GM12891 (cell line): Measurements from ENCODE around the gene GLIPR1L2.
"Not testable (repeated sequence)": the region's sequence is repeated elsewhere in the genome, so short reads cannot be mapped to it uniquely, and the experiment has no call there.

Experiments
- DNase-seq: peaks from one replicate; pipeline ENCODE4 v3.0.0; 2011; ENCODE audit warnings: low spot score; ENCODE audit not compliant: insufficient read length
- FAIRE-seq: peaks from 2 replicates; lab custom pipeline; 2011; peaks lifted over from hg19 to GRCh38; lab: Jason Lieb, UNC
- PAX5 ChIP-seq: IDR thresholded peaks from 2 replicates; pipeline ENCODE4 v1.6.1; 2011; ENCODE audit warnings: low read length, moderate library complexity, mild to moderate bottlenecking; ENCODE audit not compliant: insufficient read depth, severe bottlenecking
- POLR2A ChIP-seq: IDR thresholded peaks from 2 replicates; pipeline ENCODE4 v1.6.1; 2011; ENCODE audit warnings: low read depth, low read length, control low read depth
- POLR2AphosphoS5 ChIP-seq: IDR thresholded peaks from 2 replicates; pipeline ENCODE4 v1.6.1; 2011; ENCODE audit warnings: low read depth, low read length, control low read depth
- POU2F2 ChIP-seq: IDR thresholded peaks from 2 replicates; pipeline ENCODE4 v1.6.1; 2011; ENCODE audit warnings: low read depth, mild to moderate bottlenecking, control low read depth, low read length, moderate library complexity
- SPI1 ChIP-seq: IDR thresholded peaks from 2 replicates; pipeline ENCODE4 v1.6.1; 2011; ENCODE audit warnings: low read depth, low read length, control low read depth
- TAF1 ChIP-seq: IDR thresholded peaks from 2 replicates; pipeline ENCODE4 v1.6.1; 2011; ENCODE audit warnings: low read depth, low read length, control low read depth

GLIPR1L2 gene

DNA sequence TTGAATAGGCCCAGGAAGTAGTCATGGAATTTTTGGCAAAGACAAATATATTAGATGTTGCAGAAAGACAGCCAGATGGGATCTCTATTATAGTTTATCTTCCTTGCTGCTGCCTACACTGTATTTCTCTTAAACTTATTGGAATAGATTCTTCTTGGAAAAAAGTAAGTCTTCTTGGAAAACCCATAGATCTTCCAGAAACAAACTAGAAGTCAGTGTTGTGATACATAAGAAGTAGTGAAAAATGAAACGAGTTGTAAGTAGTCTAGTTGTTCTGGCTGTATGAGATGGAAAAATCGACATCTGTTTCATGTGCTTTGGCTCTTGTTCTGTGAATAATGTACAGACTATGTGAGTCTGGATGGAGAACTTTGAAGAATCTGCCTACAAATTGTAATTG, 29.0 kb downstream of the GLIPR1L2 start:
- TF ChIP-seq TAF1 (no peak), POLR2A (no peak)
- FAIRE-seq: no peak
- no peak for DNase-seq

DNA sequence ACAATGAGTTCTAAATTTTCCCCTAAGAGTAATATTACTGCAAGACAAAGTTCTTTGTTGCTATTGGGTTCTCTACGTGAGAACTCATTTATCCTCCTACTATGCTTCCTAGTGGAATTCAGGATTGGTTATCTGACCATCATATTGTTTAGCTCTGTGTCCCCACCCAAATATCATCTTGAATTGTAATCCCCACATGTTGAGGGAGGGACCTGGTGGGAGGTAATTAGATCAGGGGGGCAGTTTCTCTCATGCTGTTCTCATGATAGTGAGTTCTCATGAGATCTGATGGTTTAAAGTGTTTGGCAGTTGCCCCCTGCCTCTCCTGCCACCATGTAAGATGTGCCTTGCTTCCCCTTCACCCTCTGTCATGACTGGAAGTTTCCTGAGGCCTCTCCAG, 36.6 kb downstream of the GLIPR1L2 start:
- DNase-seq (no peak), FAIRE-seq (no peak)
- TF ChIP-seq TAF1 (no peak), PAX5 (no peak), POLR2A (no peak), POU2F2 (no peak), SPI1 (no peak), POLR2AphosphoS5 (no peak)

DNA sequence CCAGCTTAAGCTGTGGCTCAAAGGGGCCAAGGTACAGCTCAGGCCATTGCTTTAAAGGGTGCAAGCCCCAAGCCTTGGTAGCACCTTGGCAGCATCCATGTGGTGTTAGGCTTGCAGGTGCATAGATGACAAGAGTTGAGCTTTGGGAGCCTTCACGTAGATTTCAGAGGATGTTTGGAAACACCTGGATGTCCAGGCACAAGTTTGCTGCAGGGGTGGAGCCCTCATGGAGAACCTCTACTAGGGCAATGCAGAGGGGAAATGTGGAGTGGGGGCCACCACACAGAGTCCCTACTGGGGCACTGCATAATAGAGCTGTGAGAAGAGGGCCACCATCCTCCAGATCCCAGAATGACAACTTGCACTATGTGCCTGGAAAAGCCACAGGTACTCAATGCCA, 37.9 kb downstream of the GLIPR1L2 start:
- TF ChIP-seq POLR2A (no peak), SPI1 (no peak), TAF1 (no peak), POLR2AphosphoS5 (no peak), POU2F2 (no peak), PAX5 (no peak)
- no peak for DNase-seq
- no peak for FAIRE-seq

DNA sequence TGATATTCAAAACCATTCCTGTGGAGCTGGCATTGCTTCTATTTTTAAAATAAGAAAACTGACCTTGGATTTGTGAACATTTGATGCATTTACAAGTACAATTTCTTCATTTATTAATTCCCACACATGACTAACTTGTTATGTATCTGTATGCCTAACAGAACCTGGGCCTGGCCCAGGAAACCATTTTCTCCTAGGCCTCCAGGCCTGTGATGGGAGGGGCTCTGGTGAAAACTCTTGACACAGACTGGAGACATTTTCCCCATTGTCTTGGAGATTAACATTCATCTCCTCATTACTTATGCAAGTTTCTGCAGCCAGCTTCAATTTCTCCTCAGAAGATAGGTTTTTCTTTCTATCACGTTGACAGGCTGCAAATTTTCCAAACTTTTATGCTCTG, 42.0 kb downstream of the GLIPR1L2 start:
- TF ChIP-seq SPI1 (no peak), TAF1 (no peak), POLR2AphosphoS5 (no peak), POLR2A (no peak), PAX5 (no peak)
- FAIRE-seq: no peak
- no peak for DNase-seq

DNA sequence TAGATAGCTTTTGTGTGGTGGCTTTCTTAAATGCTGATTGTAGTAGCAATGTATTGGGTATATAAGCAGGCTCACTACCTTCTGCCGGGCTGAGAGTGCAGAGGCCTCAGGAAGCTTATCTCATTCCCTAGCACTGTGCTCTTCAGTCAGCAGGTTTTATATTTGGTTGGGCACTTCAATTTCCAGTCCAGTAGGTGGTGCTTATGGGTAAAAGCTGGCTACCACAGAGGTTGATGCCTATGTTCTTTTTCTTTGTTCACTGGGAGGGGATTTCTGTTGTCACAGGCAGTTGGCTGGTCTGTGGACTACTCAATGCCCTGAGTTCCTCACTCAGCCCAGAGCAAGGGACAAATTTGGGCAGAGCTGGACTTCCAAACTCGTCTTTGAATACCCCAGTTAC, 46.7 kb downstream of the GLIPR1L2 start:
- no peak for FAIRE-seq
- no peak for TF ChIP-seq SPI1
- no peak for TF ChIP-seq PAX5
- TF ChIP-seq POLR2AphosphoS5: no peak
- TF ChIP-seq POLR2A: no peak
- no peak for TF ChIP-seq POU2F2
- no peak for TF ChIP-seq TAF1
- DNase-seq: no peak

DNA sequence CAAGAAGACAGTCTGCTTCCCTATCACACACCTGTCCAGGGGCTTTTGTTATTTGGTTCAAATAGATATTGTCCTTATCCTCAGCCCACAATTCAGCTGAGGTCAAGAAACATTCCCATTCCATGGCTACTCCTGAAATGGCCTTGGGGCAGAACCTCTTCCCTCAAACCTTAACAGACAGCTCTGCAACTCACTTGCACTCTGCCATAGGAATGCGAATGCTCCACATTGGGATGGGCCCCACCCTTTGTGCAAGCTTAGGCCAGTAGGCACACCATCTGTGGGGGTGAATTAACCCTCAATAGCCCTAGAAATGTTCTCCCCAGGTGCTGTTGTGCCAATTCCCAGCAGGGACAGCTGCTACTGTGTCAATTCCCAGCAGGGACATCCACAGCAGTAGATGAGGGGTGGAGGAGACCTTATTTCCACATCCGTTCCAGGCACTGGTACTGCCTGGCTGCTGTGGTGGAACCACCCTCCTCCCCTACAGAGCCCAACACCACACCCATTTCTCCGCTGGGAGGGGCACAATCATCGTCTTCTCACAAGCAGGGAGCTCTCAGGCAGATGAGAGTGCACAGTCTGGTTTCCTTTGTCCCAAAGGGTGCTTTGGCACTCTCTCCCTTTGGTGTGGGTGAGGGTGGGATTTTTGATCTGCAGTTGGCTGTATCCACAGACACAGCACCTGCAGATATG, 47.3 kb downstream of the GLIPR1L2 start:
- no peak for FAIRE-seq
- DNase-seq: no peak
- TF ChIP-seq SPI1: no peak
- no peak for TF ChIP-seq PAX5
- TF ChIP-seq POLR2AphosphoS5: no peak
- no peak for TF ChIP-seq POU2F2
- no peak for TF ChIP-seq POLR2A
- no peak for TF ChIP-seq TAF1

DNA sequence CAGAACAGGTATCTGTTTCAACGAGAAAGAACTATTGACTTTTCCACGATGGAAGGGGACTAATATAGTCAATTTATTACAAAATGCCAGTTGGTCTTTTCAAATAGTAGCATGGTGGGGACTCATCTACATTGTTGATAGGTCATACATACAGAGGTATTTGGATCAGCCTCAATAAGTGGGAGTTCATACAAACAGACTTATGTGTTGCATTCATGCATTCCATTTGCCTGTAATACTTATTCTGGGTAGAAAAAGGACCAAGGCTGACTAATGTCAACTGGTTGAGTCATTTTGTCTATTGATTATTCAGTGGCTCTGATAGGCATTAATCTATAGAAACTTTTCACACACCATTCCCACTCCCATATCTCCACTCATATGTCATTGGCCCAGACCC, 48.2 kb downstream of the GLIPR1L2 start:
- TF ChIP-seq TAF1: no peak
- TF ChIP-seq POLR2AphosphoS5: no peak
- TF ChIP-seq POLR2A: no peak
- FAIRE-seq: no peak
- no peak for DNase-seq

DNA sequence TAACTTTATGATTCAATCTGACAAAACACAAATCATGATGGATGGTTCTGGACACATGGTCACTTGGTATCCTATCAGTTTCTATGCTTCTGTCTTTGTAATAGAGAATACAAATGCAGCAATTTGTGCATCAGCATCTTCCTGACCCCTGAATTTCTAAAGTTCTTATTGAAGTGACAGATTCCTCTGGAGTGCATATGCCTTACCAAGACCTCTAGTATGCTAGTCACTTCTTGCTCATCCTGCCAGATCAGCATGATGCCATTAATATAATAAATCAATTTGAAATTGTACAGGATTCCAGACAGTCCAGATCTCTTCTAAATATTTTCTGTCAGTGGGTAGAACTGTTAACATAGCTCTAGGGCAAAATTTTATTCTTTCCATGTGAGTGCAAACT, 49.0 kb downstream of the GLIPR1L2 start:
- TF ChIP-seq SPI1: no peak
- no peak for DNase-seq
- FAIRE-seq: no peak

DNA sequence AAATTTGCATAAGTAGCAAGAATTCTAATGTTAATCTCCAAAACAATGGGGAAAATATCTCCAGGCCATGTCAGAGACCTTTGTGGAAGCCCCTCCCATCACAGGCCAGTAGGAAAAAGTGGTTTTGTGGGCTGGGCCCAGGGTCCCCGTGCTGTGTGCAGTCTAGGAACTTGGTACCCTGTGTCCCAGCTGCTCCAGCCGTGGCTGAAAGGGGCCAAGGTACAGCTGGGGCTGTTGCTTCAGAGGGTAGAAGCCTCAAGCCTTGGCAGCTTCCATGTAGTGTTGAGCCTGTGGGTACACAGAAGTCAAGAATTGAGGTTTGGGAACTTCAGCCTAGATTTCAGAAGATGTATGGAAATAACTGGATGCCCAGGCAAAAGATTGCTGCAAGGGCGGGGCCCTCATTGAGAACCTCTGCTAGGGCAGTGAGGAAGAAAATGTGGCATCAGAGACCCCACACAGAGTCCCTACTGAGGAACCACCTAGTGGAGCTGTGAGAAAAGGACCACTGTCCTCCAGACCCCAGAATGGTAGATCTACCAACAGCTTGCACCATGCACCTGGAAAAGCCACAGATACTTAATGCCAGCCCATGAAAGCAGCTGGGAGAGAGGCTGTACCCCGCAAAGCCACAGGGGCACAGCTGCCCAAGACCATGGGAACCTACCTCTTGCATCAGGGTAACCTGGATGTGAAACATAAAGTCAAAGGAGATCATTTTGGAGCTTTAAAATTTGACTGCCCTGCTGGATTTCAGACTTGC, 51.0 kb downstream of the GLIPR1L2 start:
- not testable (repeated sequence) for FAIRE-seq, DNase-seq

DNA sequence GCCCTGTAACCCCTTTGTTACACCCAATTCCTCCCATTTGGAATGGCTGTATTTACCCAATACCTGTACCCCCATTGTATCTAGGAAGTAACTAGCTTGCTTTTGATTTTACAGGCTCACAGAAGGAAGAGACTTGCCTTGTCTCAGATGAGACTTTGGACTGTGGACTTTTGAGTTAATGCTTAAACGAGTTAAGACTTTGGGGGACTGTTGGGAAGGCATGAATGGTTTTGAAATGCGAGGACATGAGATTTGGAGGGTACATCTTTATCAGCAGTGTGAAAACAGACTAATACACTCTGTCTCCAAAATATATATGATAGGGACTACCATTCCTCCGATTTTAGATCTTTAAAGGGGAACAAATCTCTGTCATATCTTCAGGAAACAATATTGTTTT, 51.6 kb downstream of the GLIPR1L2 start:
- FAIRE-seq, DNase-seq: not testable (repeated sequence)

DNA sequence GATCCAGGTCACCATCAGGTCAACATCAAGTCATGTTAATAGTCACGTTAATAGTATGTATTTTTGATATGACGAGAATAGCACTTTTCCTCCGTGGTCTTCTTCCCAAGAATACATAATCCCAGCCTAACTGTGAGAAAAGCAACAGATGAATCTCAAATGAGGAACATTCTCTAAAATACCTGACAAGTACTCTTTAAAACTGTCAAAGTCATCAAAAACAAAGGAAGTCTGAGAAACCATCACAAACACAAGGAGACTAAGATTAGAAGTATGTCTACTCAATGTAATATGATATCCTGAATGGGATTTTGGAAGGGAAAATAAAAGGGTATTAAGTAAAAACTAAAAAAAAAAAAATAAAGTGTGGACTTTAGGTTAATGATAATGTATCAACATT, 52.8 kb downstream of the GLIPR1L2 start:
- FAIRE-seq (no peak), DNase-seq (no peak)

More for the DNA sequence above, 52.8 kb downstream of the GLIPR1L2 start:
- no peak for TF ChIP-seq POLR2AphosphoS5
